Measurements from ENCODE around the gene EDAR.

EDAR gene

GRCh38 chr2:108936076-108936864, 52.8 kb downstream of the EDAR start:
- H3K4me3 ChIP-seq (ENCODE audit: control insufficient read depth, low read depth, low read length) = no peak overlapping the region
- no peak for DNase-seq (ENCODE audit: low read depth)
- TF ChIP-seq CTCF (IDR thresholded peaks at IDR 0.05; ENCODE audit: control insufficient read depth, insufficient read depth, low read depth, low read length, missing control alignments) = no peak

GRCh38 chr2:108935271-108935741, 53.7 kb downstream of the EDAR start:
- no peak for TF ChIP-seq CTCF (IDR thresholded peaks at IDR 0.05; ENCODE audit: control insufficient read depth, insufficient read depth, low read depth, low read length, missing control alignments)
- DNase-seq (ENCODE audit: low read depth) = no peak
- no peak overlapping the region for H3K4me3 ChIP-seq (ENCODE audit: control insufficient read depth, low read depth, low read length)

GRCh38 chr2:108934583-108935245, 54.3 kb downstream of the EDAR start:
- TF ChIP-seq CTCF (IDR thresholded peaks at IDR 0.05; ENCODE audit: control insufficient read depth, insufficient read depth, low read depth, low read length, missing control alignments) = no peak
- DNase-seq (ENCODE audit: low read depth) = no peak
- H3K4me3 ChIP-seq (ENCODE audit: control insufficient read depth, low read depth, low read length) = no peak overlapping the region

- H3K4me3 ChIP-seq (ENCODE audit: control insufficient read depth, low read depth, low read length) = no peak overlapping the region
- no peak for DNase-seq (ENCODE audit: low read depth)
- no peak for TF ChIP-seq CTCF (IDR thresholded peaks at IDR 0.05; ENCODE audit: control insufficient read depth, insufficient read depth, low read depth, low read length, missing control alignments)
Measured at GRCh38 chr2:108934151-108934550, 54.9 kb downstream of the EDAR start.

GRCh38 chr2:108933691-108934117, 55.3 kb downstream of the EDAR start:
- no peak for DNase-seq (ENCODE audit: low read depth)
- no peak for TF ChIP-seq CTCF (IDR thresholded peaks at IDR 0.05; ENCODE audit: control insufficient read depth, insufficient read depth, low read depth, low read length, missing control alignments)
- no peak overlapping the region for H3K4me3 ChIP-seq (ENCODE audit: control insufficient read depth, low read depth, low read length)

GRCh38 chr2:108932736-108933332, 56.2 kb downstream of the EDAR start:
- no peak for TF ChIP-seq CTCF (IDR thresholded peaks at IDR 0.05; ENCODE audit: control insufficient read depth, insufficient read depth, low read depth, low read length, missing control alignments)
- DNase-seq (ENCODE audit: low read depth) = no peak

More at GRCh38 chr2:108932736-108933332, 56.2 kb downstream of the EDAR start:
- H3K4me3 ChIP-seq (ENCODE audit: control insufficient read depth, low read depth, low read length) = no peak overlapping the region
